Tibial nerve (tissue), 4 donors: ENCODE measurements around the gene FAM193B. TPM values are rescaled to one million over a fixed set of nuclear protein-coding genes. Genes with fewer than 3 reads are reported as not detected.

Experiments used
- DNase-seq, 2 donors: peaks; one replicate each; pipeline ENCODE4 v3.0.0-alpha.2; 2019; ENCODE audit warnings: low spot score in 2 of 2
- H3K27ac ChIP-seq, 4 donors: fragments of 200-600 bp; sonication (generic) in 3 of 4; one replicate each; pipeline ENCODE4 v1.5.1; 2017 to 2019; ENCODE audit warnings: mild to moderate bottlenecking in 1 of 4
- H3K27me3 ChIP-seq, 2 donors: fragments of 200-600 bp; sonication (generic) in 1 of 2; one replicate each; pipeline versions ENCODE4 v1.5.1 to v1.6.0; 2017 to 2019
- H3K36me3 ChIP-seq, 3 donors: fragments of 200-600 bp; sonication (generic); one replicate each; pipeline ENCODE4 v1.5.1; 2018 to 2019
- H3K4me1 ChIP-seq, 4 donors: fragments of 200-600 bp; sonication (generic) in 3 of 4; one replicate each; pipeline ENCODE4 v1.5.1; 2017 to 2019
- H3K4me3 ChIP-seq, 4 donors: fragments of 200-600 bp; sonication (generic) in 3 of 4; one replicate each; pipeline ENCODE4 v1.5.1; 2017 to 2019; ENCODE audit warnings: mild to moderate bottlenecking in 1 of 4, moderate library complexity in 1 of 4
- H3K9me3 ChIP-seq, 4 donors: fragments of 200-600 bp; sonication (generic) in 3 of 4; one replicate each; pipeline ENCODE4 v1.5.1; 2017 to 2019
- CTCF ChIP-seq, 5 experiments: fragments of 200-600 bp in 3 of 5; fragments of 450-650 bp in 2 of 5; sonication (generic) in 3 of 5; IDR thresholded peaks; one replicate each; pipeline ENCODE4 v1.5.1; 2016 to 2019; ENCODE audit warnings: antibody characterized with exemption in 5 of 5, mild to moderate bottlenecking in 3 of 5, moderate library complexity in 2 of 5
- EP300 ChIP-seq, 2 donors: sonication (generic); formaldehyde crosslinking; IDR thresholded peaks; one replicate each; pipeline ENCODE4 v1.6.1; 2017; ENCODE audit warnings: antibody characterized with exemption in 2 of 2, mild to moderate bottlenecking in 1 of 2
- POLR2A ChIP-seq, 2 donors: fragments of 450-650 bp; IDR thresholded peaks; one replicate each; pipeline ENCODE4 v1.6.1; 2017; ENCODE audit warnings: antibody characterized with exemption in 2 of 2, mild to moderate bottlenecking in 2 of 2, moderate library complexity in 2 of 2
- WGBS, 2 donors: methylation state at CpG; one replicate each; pipeline ENCODE4 v1.1.5; 2018; 5-methylcytosine and 5-hydroxymethylcytosine counted together
- total RNA-seq, 4 donors: library from RNA; depleted of rRNA; stranded (reverse); fragments of >200 nt; gene quantifications; one replicate each; pipeline ENCODE4 v1.1.0, GENCODE V29; 2016

FAM193B gene
- total RNA-seq, 4 donors from 2014 or later: 82.4 to 152 (median 115) TPM

DNA sequence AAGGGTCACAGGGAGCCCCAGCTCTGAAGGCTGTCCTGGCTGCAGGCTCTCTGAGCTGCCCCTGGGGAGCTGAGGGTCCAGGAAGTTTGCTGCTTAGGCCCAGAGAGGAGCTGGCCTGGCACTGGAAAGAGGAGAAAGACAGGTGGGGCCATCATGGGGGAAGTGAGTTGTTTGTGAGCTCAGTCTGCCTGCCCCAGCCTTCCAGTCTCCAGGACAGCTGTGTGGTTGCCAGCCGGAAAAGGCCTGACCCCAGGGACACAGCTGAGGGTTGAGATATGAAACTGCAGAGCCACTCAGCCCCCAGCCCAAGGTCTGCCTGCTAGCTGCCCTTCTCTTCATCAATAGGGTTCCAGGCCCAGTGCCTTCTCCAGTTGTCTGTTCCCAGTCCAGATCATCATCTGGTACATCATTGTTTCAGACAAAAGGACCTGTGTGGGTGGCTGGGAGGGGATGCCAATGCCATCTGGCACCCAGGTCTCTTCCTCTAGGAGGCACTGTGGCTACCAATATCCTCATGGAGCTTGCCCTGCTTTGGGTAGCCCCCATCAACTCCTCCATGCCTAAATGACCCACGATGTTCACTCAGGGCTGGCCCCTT, 33.3 kb downstream of the FAM193B start:
- Histone ChIP-seq H3K27me3 (no peaks in the 10 kb centered on the region), H3K4me1 (peaks cover 0 to 16% (median 2%) of the 10 kb centered on the region in 4 donors), H3K27ac (no peak overlapping the region), H3K9me3 (no peaks in the 10 kb centered on the region), H3K4me3 (no peak overlapping the region), H3K36me3 (peaks cover 2 to 70% (median 19%) of the 10 kb centered on the region in 3 donors)
- TF ChIP-seq POLR2A (IDR thresholded peaks at IDR 0.05): no peak
- TF ChIP-seq CTCF (IDR thresholded peaks at IDR 0.05): no peak
- no peak for TF ChIP-seq EP300 (IDR thresholded peaks at IDR 0.05)
- WGBS, 2 donors: 63 to 85% methylated on average over 2 of the region's 2 CpGs
- DNase-seq: no peak

- Histone ChIP-seq H3K9me3 (no peaks in the 10 kb centered on the region), H3K36me3 (peaks cover 2 to 69% (median 17%) of the 10 kb centered on the region in 3 donors), H3K4me1 (peaks cover 3 to 24% (median 10%) of the 10 kb centered on the region in 4 donors), H3K4me3 (no peak overlapping the region), H3K27ac (no peak overlapping the region), H3K27me3 (no peaks in the 10 kb centered on the region)
- 87 to 98% methylated on average over 3 of the region's 3 CpGs for WGBS, 2 donors
- DNase-seq: no peak
- TF ChIP-seq EP300 (IDR thresholded peaks at IDR 0.05) (no peak), POLR2A (IDR thresholded peaks at IDR 0.05) (no peak), CTCF (IDR thresholded peaks at IDR 0.05) (no peak)
Measured at GRCh38 chr5:177520271-177520670, 34.1 kb downstream of the FAM193B start.

GRCh38 chr5:177519463-177520235, 34.7 kb downstream of the FAM193B start:
- Histone ChIP-seq H3K4me3 (no peak overlapping the region), H3K9me3 (no peaks in the 10 kb centered on the region), H3K27me3 (no peaks in the 10 kb centered on the region), H3K36me3 (peaks cover 0 to 69% (median 11%) of the 10 kb centered on the region in 3 donors), H3K27ac (no peak overlapping the region), H3K4me1 (peaks cover 3 to 30% (median 10%) of the 10 kb centered on the region in 4 donors)
- DNase-seq: no peak
- TF ChIP-seq EP300 (IDR thresholded peaks at IDR 0.05) (no peak), CTCF (IDR thresholded peaks at IDR 0.05) (no peak), POLR2A (IDR thresholded peaks at IDR 0.05) (no peak)
- 76 to 79% methylated on average over 13 of the region's 13 CpGs for WGBS, 2 donors

- Histone ChIP-seq H3K27me3 (no peaks in the 10 kb centered on the region), H3K27ac (peak within 1 kb of the TSS; percentile 77 to 89 (median 84)), H3K4me1 (peaks cover 3 to 34% (median 10%) of the 10 kb centered on the region in 4 donors), H3K4me3 (peak within 1 kb of the TSS; percentile 72 to 95 (median 88)), H3K36me3 (peaks cover 2 to 69% (median 14%) of the 10 kb centered on the region in 3 donors), H3K9me3 (no peaks in the 10 kb centered on the region)
- TF ChIP-seq POLR2A (IDR thresholded peaks at IDR 0.05) (peak in 1 of 2 donors; percentile 54), EP300 (IDR thresholded peaks at IDR 0.05) (peak in 1 of 2 donors; percentile 99), CTCF (IDR thresholded peaks at IDR 0.05) (peak in 3 of 5 experiments; percentile 0 to 58 (median 7))
- peak; percentile 94 to 96 for DNase-seq
- 0% methylated on average over 79 to 86 of the region's 96 CpGs for WGBS, 2 donors
Measured at GRCh38 chr5:177516601-177517568, 37.5 kb downstream of the FAM193B start, which contains the start of gene DDX41. Gene DDX41, minus strand, starts transcription at chr5:177516961. Its CDS starts 16 bp downstream, at chr5:177516945.
